HG03439 (cell line): ENCODE results near the gene ARHGEF28.

Experiments used
- ATAC-seq: cut with Tn5 transposase; IDR thresholded peaks from one replicate; pipeline ENCODE4 v1.9.1; 2021; ENCODE audit warnings: mild to moderate bottlenecking, moderate library complexity; ENCODE audit not compliant: unreplicated experiment

ARHGEF28 gene

GRCh38 chr5:73625944-73626811 is at the start of gene ARHGEF28:
TSS of gene ARHGEF28 (plus strand) at chr5:73626196. CDS start at chr5:73684852, 58,656 bp downstream.
- ATAC-seq = peak; percentile 59

GRCh38 chr5:73582285-73583145 is 43.5 kb upstream of the ARHGEF28 start:
- no peak for ATAC-seq

- no peak for ATAC-seq
These were observed 38.1 kb upstream of the ARHGEF28 start for GRCh38 chr5:73587923-73588322.

GRCh38 chr5:73591102-73591695 is 34.8 kb upstream of the ARHGEF28 start:
- peak; percentile 57 for ATAC-seq

GRCh38 chr5:73591698-73592501 is 34.1 kb upstream of the ARHGEF28 start:
- ATAC-seq = no peak

- no peak for ATAC-seq
These were observed 33.4 kb upstream of the ARHGEF28 start for GRCh38 chr5:73592551-73592950.

- no peak for ATAC-seq
These were observed 29.2 kb upstream of the ARHGEF28 start for GRCh38 chr5:73596705-73597328.

GRCh38 chr5:73599380-73599779 is 26.6 kb upstream of the ARHGEF28 start:
- no peak for ATAC-seq

- no peak for ATAC-seq
These were observed 22.0 kb upstream of the ARHGEF28 start for GRCh38 chr5:73603998-73604397.

GRCh38 chr5:73605223-73606087 is 20.5 kb upstream of the ARHGEF28 start:
- no peak for ATAC-seq

GRCh38 chr5:73606206-73606753 is 19.7 kb upstream of the ARHGEF28 start:
- no peak for ATAC-seq

- no peak for ATAC-seq
These were observed 18.8 kb upstream of the ARHGEF28 start for GRCh38 chr5:73607228-73607627.

- no peak for ATAC-seq
These were observed 13.2 kb upstream of the ARHGEF28 start for GRCh38 chr5:73612799-73613198.

GRCh38 chr5:73615085-73615484 is 10.9 kb upstream of the ARHGEF28 start:
- no peak for ATAC-seq

- ATAC-seq = no peak
These were observed 10.0 kb upstream of the ARHGEF28 start for GRCh38 chr5:73615947-73616346.

- no peak for ATAC-seq
These were observed 8.3 kb upstream of the ARHGEF28 start for GRCh38 chr5:73617510-73618279.

GRCh38 chr5:73619606-73620333 is 6.2 kb upstream of the ARHGEF28 start:
- ATAC-seq = no peak

- no peak for ATAC-seq
These were observed 5.7 kb upstream of the ARHGEF28 start for GRCh38 chr5:73620334-73620687.
